Measurements from ENCODE around the gene ABT1. TPM values are rescaled to one million over a fixed set of nuclear protein-coding genes. Genes with fewer than 3 reads are reported as not detected.

ABT1 gene
- total RNA-seq, 1 donor = 11.6 TPM

GRCh38 chr6:26581164-26581915 is 15.4 kb upstream of the ABT1 start:
- Histone ChIP-seq H3K9me3 (ENCODE audit: low read depth, low read length) (no peaks in the 10 kb centered on the region), H4K20me1 (ENCODE audit: insufficient read depth, low read length) (no peaks in the 10 kb centered on the region), H3K27me3 (ENCODE audit: insufficient read depth, low read length) (peaks cover 7% of the 10 kb centered on the region), H3K4me3 (ENCODE audit: insufficient read depth, low read length) (no peak overlapping the region), H2AFZ (ENCODE audit: low read length) (no peak overlapping the region), H3K4me1 (ENCODE audit: insufficient read depth, low read length) (peaks cover 8% of the 10 kb centered on the region), H3K4me2 (ENCODE audit: insufficient read depth, low read length) (no peak overlapping the region), H3K27ac (ENCODE audit: low read depth, low read length) (no peak overlapping the region), H3K79me2 (ENCODE audit: insufficient read depth, low read length) (no peaks in the 10 kb centered on the region), H3K36me3 (ENCODE audit: insufficient read depth, low read length) (no peaks in the 10 kb centered on the region)
- no peak for DNase-seq (ENCODE audit: insufficient read length, low spot score, missing footprints)
- no peak for TF ChIP-seq CTCF (IDR thresholded peaks at IDR 0.05; ENCODE audit: extremely low read depth, low read depth, low read length)

GRCh38 chr6:26588965-26589364 is 7.8 kb upstream of the ABT1 start:
- no peak overlapping the region for H3K27ac ChIP-seq (ENCODE audit: low read depth, low read length)
- no peak overlapping the region for H3K4me2 ChIP-seq (ENCODE audit: insufficient read depth, low read length)
- no peak overlapping the region for H2AFZ ChIP-seq (ENCODE audit: low read length)
- H3K4me3 ChIP-seq (ENCODE audit: insufficient read depth, low read length) = no peak overlapping the region
- peaks cover 21% of the 10 kb centered on the region for H3K27me3 ChIP-seq (ENCODE audit: insufficient read depth, low read length)
- TF ChIP-seq CTCF (IDR thresholded peaks at IDR 0.05; ENCODE audit: extremely low read depth, low read depth, low read length) = no peak
- no peaks in the 10 kb centered on the region for H4K20me1 ChIP-seq (ENCODE audit: insufficient read depth, low read length)
- DNase-seq (ENCODE audit: insufficient read length, low spot score, missing footprints) = no peak
- no peaks in the 10 kb centered on the region for H3K9me3 ChIP-seq (ENCODE audit: low read depth, low read length)
- H3K36me3 ChIP-seq (ENCODE audit: insufficient read depth, low read length) = no peaks in the 10 kb centered on the region
- no peaks in the 10 kb centered on the region for H3K79me2 ChIP-seq (ENCODE audit: insufficient read depth, low read length)
- no peaks in the 10 kb centered on the region for H3K4me1 ChIP-seq (ENCODE audit: insufficient read depth, low read length)

GRCh38 chr6:26592649-26593048 is 4.1 kb upstream of the ABT1 start:
- H3K4me3 ChIP-seq (ENCODE audit: insufficient read depth, low read length) = no peak overlapping the region
- H3K4me2 ChIP-seq (ENCODE audit: insufficient read depth, low read length) = no peak overlapping the region
- no peak overlapping the region for H3K27ac ChIP-seq (ENCODE audit: low read depth, low read length)
- DNase-seq (ENCODE audit: insufficient read length, low spot score, missing footprints) = no peak
- H3K9me3 ChIP-seq (ENCODE audit: low read depth, low read length) = no peaks in the 10 kb centered on the region
- peaks cover 12% of the 10 kb centered on the region for H3K4me1 ChIP-seq (ENCODE audit: insufficient read depth, low read length)
- no peak for TF ChIP-seq CTCF (IDR thresholded peaks at IDR 0.05; ENCODE audit: extremely low read depth, low read depth, low read length)
- H3K79me2 ChIP-seq (ENCODE audit: insufficient read depth, low read length) = peaks cover 9% of the 10 kb centered on the region
- H3K36me3 ChIP-seq (ENCODE audit: insufficient read depth, low read length) = no peaks in the 10 kb centered on the region
- H4K20me1 ChIP-seq (ENCODE audit: insufficient read depth, low read length) = peaks cover under 1% of the 10 kb centered on the region
- H3K27me3 ChIP-seq (ENCODE audit: insufficient read depth, low read length) = peaks cover 18% of the 10 kb centered on the region
- no peak overlapping the region for H2AFZ ChIP-seq (ENCODE audit: low read length)

- Histone ChIP-seq H4K20me1 (ENCODE audit: insufficient read depth, low read length) (peaks cover 3% of the 10 kb centered on the region), H3K79me2 (ENCODE audit: insufficient read depth, low read length) (peaks cover 18% of the 10 kb centered on the region), H3K36me3 (ENCODE audit: insufficient read depth, low read length) (peaks cover 4% of the 10 kb centered on the region), H3K27me3 (ENCODE audit: insufficient read depth, low read length) (peaks cover 18% of the 10 kb centered on the region), H3K4me2 (ENCODE audit: insufficient read depth, low read length) (peak overlapping the region; percentile 95), H3K4me3 (ENCODE audit: insufficient read depth, low read length) (no peak overlapping the region), H3K9me3 (ENCODE audit: low read depth, low read length) (no peaks in the 10 kb centered on the region), H3K4me1 (ENCODE audit: insufficient read depth, low read length) (peaks cover 15% of the 10 kb centered on the region), H2AFZ (ENCODE audit: low read length) (peak overlapping the region; percentile 7), H3K27ac (ENCODE audit: low read depth, low read length) (no peak overlapping the region)
- DNase-seq (ENCODE audit: insufficient read length, low spot score, missing footprints) = no peak
- no peak for TF ChIP-seq CTCF (IDR thresholded peaks at IDR 0.05; ENCODE audit: extremely low read depth, low read depth, low read length)
These were observed 3.2 kb upstream of the ABT1 start for GRCh38 chr6:26593278-26594130.

Measured in osteoblast (primary cell).